Erythroblast (primary cell): ENCODE measurements around the gene ADCY6.
"Not testable (repeated sequence)": the region's sequence is repeated elsewhere in the genome, so short reads cannot be mapped to it uniquely, and the experiment has no call there.

Experiments used
- DNase-seq, 2 experiments: peaks; one replicate each; lab custom pipeline; 2025; lab: John Stamatoyannopoulos, UW
- GATA1 ChIP-seq: IDR thresholded peaks from 2 replicates; pipeline ENCODE4 v1.6.1; 2011; ENCODE audit warnings: low read depth, mild to moderate bottlenecking, control low read depth, low read length, moderate library complexity
- POLR2A ChIP-seq: IDR thresholded peaks from 2 replicates; pipeline ENCODE4 v1.6.1; 2011; ENCODE audit warnings: mild to moderate bottlenecking, low read length

ADCY6 gene

DNA sequence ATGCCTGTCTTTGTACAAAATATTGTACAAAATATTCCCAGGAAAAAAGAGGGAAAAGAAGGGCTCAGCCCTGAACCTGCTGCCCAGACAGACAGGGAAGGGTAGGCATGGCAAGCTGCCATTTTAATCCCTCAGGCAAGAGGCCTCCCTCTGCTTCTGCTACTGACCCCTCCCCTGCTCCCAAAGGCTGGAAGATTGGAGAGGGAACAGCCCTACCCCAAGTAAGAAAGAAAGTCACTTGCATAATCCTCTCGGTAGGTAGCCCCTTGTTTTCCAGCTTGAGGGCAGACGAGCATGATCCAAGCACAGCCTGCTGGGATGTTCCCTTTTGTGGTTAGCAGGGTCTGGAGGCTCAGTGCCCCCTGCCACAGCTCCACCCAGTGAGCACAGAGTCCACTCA, 20.7 kb downstream of the ADCY6 start:
- DNase-seq = no peak

GRCh38 chr12:48767521-48767920, 21.4 kb downstream of the ADCY6 start:
- TF ChIP-seq POLR2A (no peak), GATA1 (no peak)
- no peak for DNase-seq

More for the DNA sequence above, 20.7 kb downstream of the ADCY6 start:
- no peak for TF ChIP-seq GATA1
- no peak for TF ChIP-seq POLR2A

- no peak for TF ChIP-seq GATA1
- no peak for TF ChIP-seq POLR2A
- no peak for DNase-seq
Observed at GRCh38 chr12:48767047-48767446, 21.8 kb downstream of the ADCY6 start.

GRCh38 chr12:48765753-48766162, 23.1 kb downstream of the ADCY6 start:
- TF ChIP-seq POLR2A (no peak), GATA1 (no peak)
- no peak for DNase-seq

DNA sequence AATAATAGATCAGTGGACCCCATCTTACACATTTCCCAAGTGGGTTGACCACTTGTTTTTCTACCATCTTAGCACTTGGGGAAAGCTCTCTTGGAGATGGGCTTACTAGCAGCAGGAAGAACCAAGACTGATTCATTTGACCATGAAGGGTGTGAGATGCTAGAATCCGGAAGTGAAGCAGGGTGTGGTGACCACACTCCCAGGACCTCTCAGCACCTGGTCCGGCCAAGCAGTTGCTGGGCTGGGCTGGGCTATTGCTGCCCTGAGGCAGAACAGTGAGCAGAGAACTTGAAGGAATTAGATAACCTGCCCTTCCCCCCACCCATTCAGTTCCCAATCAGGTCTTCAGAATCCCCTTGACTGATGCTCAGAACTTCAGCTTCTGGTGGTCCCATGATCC, 24.4 kb downstream of the ADCY6 start:
- no peak for TF ChIP-seq GATA1
- TF ChIP-seq POLR2A = no peak
- no peak for DNase-seq

DNA sequence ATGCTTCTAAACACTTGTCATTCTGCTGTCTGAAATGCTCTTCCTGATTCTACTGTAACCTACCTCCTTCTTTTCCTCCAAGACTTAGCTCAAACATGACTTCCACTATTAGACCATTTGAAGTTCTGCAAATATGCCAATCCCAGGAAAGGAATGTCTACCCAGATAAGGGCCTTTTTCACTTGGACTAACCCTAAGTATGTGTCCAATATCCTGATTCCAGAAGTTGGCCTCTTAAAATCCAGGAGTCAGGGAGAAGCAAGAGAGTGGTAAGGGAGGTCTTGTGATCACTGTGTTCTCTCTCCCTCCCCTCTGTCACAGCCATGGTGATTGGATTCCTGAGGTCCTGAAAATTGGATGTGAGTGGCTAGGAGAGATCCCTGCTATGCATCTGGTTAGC, 30.2 kb downstream of the ADCY6 start:
- DNase-seq = no peak
- TF ChIP-seq POLR2A (no peak), GATA1 (no peak)

GRCh38 chr12:48758186-48758585, 30.7 kb downstream of the ADCY6 start:
- no peak for DNase-seq
- no peak for TF ChIP-seq GATA1
- no peak for TF ChIP-seq POLR2A

- TF ChIP-seq GATA1 (no peak), POLR2A (no peak)
- no peak for DNase-seq
Observed at GRCh38 chr12:48750769-48751356, 38.0 kb downstream of the ADCY6 start.

DNA sequence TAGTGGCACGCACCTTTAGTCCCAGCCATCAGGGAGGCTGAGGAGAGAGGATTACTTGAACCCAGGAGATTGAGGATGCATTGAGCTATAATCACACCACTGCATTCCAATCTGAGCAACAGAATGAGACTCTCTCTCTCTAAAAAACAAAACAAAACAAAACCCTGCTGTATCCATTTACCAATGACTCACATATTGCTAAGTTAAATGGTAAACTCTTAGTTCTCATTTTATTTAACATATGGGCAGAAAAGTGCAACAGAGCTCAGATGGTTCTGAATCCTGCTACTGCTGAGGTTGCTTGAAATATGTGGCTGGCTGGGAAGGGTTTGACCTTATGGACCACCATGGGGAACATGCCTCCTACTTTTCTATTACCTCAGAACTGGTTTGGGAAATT, 38.7 kb downstream of the ADCY6 start:
- TF ChIP-seq GATA1 = no peak
- no peak for TF ChIP-seq POLR2A

GRCh38 chr12:48744251-48745008, 44.5 kb downstream of the ADCY6 start:
- DNase-seq = no peak
- TF ChIP-seq GATA1 = no peak
- TF ChIP-seq POLR2A = no peak

More for the DNA sequence above, 38.7 kb downstream of the ADCY6 start:
- DNase-seq = no peak

DNA sequence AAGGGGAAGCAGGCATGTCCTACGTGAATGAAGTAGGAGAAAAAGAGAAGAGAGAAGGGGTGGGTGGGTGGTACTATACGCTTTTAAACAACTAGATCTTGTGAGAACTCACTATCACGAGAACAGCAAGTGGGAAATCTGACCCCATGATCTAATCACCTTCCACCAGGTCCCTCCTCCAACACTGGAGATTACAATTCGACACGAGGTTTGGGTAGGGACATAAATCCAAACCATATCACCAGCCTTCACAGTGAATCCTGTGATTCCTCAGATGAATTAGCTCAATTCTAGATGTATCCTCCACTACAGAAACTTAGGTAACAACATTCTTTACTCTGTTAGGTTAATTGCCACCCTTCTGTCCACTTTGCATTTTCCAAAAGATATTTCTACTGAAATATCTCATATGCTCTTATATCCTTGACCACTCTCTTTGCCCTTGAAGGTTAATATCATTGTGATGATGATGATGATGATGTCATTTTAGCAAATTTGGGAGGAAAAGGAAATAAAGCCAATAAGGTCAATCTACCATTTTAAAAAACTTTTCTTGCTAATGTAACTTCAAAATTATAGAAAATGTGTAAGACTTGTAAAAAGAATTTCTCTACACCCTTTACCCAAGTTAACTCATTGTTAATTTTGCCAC, 49.1 kb downstream of the ADCY6 start:
- TF ChIP-seq GATA1 (no peak), POLR2A (no peak)
- DNase-seq = peak in 1 of 2 experiments; percentile 63

- no peak for TF ChIP-seq GATA1
- TF ChIP-seq POLR2A = no peak
- no peak for DNase-seq
Observed at GRCh38 chr12:48736456-48736855, 52.4 kb downstream of the ADCY6 start.

- TF ChIP-seq POLR2A (no peak), GATA1 (no peak)
- no peak for DNase-seq
Observed at GRCh38 chr12:48728807-48729206, 60.1 kb downstream of the ADCY6 start.

GRCh38 chr12:48720737-48721136, 68.2 kb downstream of the ADCY6 start:
- not testable (repeated sequence) for DNase-seq

DNA sequence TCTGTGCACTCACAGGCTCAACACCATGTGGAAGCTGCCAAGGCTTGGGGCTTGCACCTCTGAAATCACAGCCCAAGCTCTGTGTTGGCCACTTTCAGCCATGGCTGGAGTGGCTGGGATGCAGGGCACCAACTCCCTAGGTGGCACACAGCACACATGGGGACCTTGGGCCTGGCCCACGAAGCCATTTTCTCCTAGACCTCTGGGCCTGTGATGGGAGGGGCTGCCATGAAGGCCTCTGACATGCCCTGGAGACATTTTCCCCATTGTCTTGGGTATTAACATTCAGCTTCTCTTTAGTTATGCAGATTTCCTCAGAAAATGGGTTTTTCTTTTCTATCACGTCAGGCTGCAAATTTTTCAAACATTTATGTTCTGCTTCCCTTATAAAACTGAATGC, 68.7 kb downstream of the ADCY6 start:
- not testable (repeated sequence) for DNase-seq

DNA sequence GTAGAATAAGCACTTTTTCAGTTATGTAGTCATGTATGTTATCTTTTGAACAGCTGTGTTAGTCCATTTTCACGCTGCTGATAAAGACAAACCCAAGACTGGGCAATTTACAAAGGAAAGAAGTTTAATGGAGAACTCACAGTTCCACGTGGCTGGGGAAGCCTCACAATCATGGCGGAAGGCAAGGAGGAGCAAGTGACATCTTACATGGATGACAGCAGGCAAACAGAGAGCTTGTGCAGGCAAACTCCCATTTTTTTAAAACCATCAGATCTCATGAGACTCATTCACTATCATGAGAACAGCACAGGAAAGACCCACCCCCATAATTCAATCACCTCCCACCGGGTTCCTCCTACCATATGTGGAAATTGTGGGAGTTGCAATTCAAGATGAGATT, 69.9 kb downstream of the ADCY6 start:
- not testable (repeated sequence) for DNase-seq
